NCI-H2196 (cell line): ENCODE results near the gene SASH3.

Experiments used
- DNase-seq: peaks from one replicate; lab custom pipeline; 2025; ENCODE audit not compliant: unreplicated experiment; lab: John Stamatoyannopoulos, UW

Gene SASH3

GRCh38 chrX:129782706-129783105, 3.0 kb downstream of the SASH3 start:
- no peak for DNase-seq

- no peak for DNase-seq
These were observed 3.6 kb downstream of the SASH3 start for GRCh38 chrX:129783291-129783713.

GRCh38 chrX:129784371-129784770, 4.6 kb downstream of the SASH3 start:
- DNase-seq = no peak

- no peak for DNase-seq
These were observed 5.6 kb downstream of the SASH3 start for GRCh38 chrX:129785160-129785947.

GRCh38 chrX:129786210-129786651, 6.5 kb downstream of the SASH3 start:
- DNase-seq = no peak

- no peak for DNase-seq
These were observed 7.7 kb downstream of the SASH3 start for GRCh38 chrX:129787336-129788055.

GRCh38 chrX:129788527-129788926, 8.8 kb downstream of the SASH3 start:
- DNase-seq = no peak

- no peak for DNase-seq
These were observed 10.4 kb downstream of the SASH3 start for GRCh38 chrX:129790146-129790545.

- no peak for DNase-seq
These were observed 11.1 kb downstream of the SASH3 start for GRCh38 chrX:129790808-129791207.

GRCh38 chrX:129791336-129791735, 11.6 kb downstream of the SASH3 start:
- no peak for DNase-seq

GRCh38 chrX:129791961-129792570, 12.3 kb downstream of the SASH3 start:
- peak; percentile 74 for DNase-seq

GRCh38 chrX:129792586-129793291, 13.0 kb downstream of the SASH3 start:
- no peak for DNase-seq

GRCh38 chrX:129793604-129794191, 13.9 kb downstream of the SASH3 start:
- peak; percentile 79 for DNase-seq

- DNase-seq = no peak
These were observed 15.8 kb downstream of the SASH3 start for GRCh38 chrX:129795584-129795983.

- no peak for DNase-seq
These were observed 17.6 kb downstream of the SASH3 start for GRCh38 chrX:129797251-129797906.

GRCh38 chrX:129798456-129798855, 18.7 kb downstream of the SASH3 start:
- no peak for DNase-seq

- DNase-seq = no peak
These were observed 19.1 kb downstream of the SASH3 start for GRCh38 chrX:129798888-129799287.

- DNase-seq = no peak
These were observed 20.4 kb downstream of the SASH3 start for GRCh38 chrX:129800186-129800585.

GRCh38 chrX:129802863-129803262, 23.1 kb downstream of the SASH3 start:
- DNase-seq = no peak

- DNase-seq = no peak
These were observed 25.1 kb downstream of the SASH3 start for GRCh38 chrX:129804806-129805205.
